Prostate gland (tissue), 2 donors: ENCODE measurements around the gene CCDC188. TPM values are rescaled to one million over a fixed set of nuclear protein-coding genes. Genes with fewer than 3 reads are reported as not detected.

Source experiments
- DNase-seq: peaks from one replicate; pipeline ENCODE4 v3.0.0-alpha.2; 2019; ENCODE audit warnings: low spot score
- H3K27ac ChIP-seq, 2 donors: fragments of 200-600 bp; sonication (generic); 2 replicates each; pipeline ENCODE4 v1.5.1; 2017 to 2019
- H3K27me3 ChIP-seq: fragments of 200-600 bp; sonication (generic); replicated peaks from 2 replicates; pipeline ENCODE4 v1.5.1; 2019; ENCODE audit not compliant: insufficient read depth
- H3K36me3 ChIP-seq, 2 donors: fragments of 200-600 bp; sonication (generic); 1 replicate in 1 of 2; 2 replicates in 1 of 2; pipeline versions ENCODE4 v1.5.1 to v1.8.1; 2017 to 2019
- H3K4me1 ChIP-seq: fragments of 200-600 bp; sonication (generic); replicated peaks from 2 replicates; pipeline ENCODE4 v1.5.1; 2019
- H3K4me3 ChIP-seq, 2 donors: fragments of 200-600 bp; sonication (generic); 2 replicates each; pipeline ENCODE4 v1.5.1; 2017 to 2019
- H3K9me3 ChIP-seq: fragments of 200-600 bp; sonication (generic); 2 replicates; pipeline ENCODE4 v1.5.1; 2017
- POLR2A ChIP-seq: fragments of 450-650 bp; IDR thresholded peaks from one replicate; pipeline ENCODE4 v1.6.1; 2016; ENCODE audit warnings: antibody characterized with exemption, mild to moderate bottlenecking
- POLR2AphosphoS5 ChIP-seq: sonication (generic); formaldehyde crosslinking; IDR thresholded peaks from one replicate; pipeline ENCODE4 v1.6.1; 2017; ENCODE audit warnings: antibody characterized with exemption
- WGBS: methylation state at CpG from one replicate; pipeline ENCODE4 v1.1.5; 2018; 5-methylcytosine and 5-hydroxymethylcytosine counted together
- intact Hi-C: fragments of 100-400 bp; cut with DNase I; formaldehyde crosslinking; loops from one replicate; pipeline ENCODE4 v1.14.2; 2022
- total RNA-seq, 2 donors: library from RNA; depleted of rRNA; stranded (reverse); fragments of >200 nt; gene quantifications; one replicate each; pipeline ENCODE4 v1.1.0, GENCODE V29; 2016
- TF ChIP-seq, protein P1 (sequence below), 4 experiments: fragments of 200-600 bp in 2 of 4; fragments of 450-650 bp in 2 of 4; sonication (generic) in 2 of 4; IDR thresholded peaks; 1 replicate in 3 of 4; 2 replicates in 1 of 4; pipeline ENCODE4 v1.5.1; 2016 to 2019; ENCODE audit warnings: antibody characterized with exemption in 4 of 4, mild to moderate bottlenecking in 2 of 4, moderate library complexity in 2 of 4

Gene CCDC188
- total RNA-seq, 2 donors from 2014 or later: 1.2 TPM; not detected in 1

DNA sequence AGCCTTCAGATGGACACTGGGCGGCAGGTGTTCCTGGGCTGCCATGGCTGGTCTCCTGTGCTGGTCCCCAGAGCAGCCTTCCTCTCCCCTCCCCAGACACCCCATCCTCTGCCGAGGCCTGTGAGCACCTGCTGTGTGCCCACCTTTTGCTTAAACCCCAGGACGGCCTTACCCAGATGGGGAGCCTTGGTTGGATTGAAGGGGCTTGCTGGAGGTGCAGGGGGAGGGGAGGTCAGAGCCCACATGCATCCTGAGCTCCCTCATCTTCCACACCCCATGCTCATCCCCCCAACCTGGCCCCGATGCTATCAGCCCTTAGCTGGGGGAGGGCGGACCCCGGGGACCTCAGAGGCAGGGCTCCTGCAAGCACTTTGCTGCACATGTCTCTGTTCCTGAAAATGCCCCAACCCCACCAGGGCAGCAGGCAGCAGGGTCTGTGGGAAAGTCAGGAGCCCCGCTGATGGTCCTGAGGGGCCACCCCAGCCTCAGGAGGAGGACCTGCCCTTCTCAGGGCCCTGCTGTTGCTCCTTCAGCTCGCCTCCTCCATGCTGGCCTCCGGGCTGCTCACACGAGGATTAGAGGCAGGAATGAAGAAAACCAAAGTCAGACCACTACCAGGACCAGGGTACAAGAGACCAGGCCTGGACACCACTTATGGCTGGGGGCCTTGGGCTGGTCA lies 41.6 kb upstream of the CCDC188 start:
- Histone ChIP-seq H3K4me3 (no peak overlapping the region), H3K9me3 (no peaks in the 10 kb centered on the region), H3K36me3 (no peaks in the 10 kb centered on the region), H3K27me3 (no peaks in the 10 kb centered on the region), H3K4me1 (no peaks in the 10 kb centered on the region), H3K27ac (no peak overlapping the region)
- DNase-seq: no peak
- WGBS: 91% methylated on average over 10 of the region's 10 CpGs
- TF ChIP-seq, protein P1, sequence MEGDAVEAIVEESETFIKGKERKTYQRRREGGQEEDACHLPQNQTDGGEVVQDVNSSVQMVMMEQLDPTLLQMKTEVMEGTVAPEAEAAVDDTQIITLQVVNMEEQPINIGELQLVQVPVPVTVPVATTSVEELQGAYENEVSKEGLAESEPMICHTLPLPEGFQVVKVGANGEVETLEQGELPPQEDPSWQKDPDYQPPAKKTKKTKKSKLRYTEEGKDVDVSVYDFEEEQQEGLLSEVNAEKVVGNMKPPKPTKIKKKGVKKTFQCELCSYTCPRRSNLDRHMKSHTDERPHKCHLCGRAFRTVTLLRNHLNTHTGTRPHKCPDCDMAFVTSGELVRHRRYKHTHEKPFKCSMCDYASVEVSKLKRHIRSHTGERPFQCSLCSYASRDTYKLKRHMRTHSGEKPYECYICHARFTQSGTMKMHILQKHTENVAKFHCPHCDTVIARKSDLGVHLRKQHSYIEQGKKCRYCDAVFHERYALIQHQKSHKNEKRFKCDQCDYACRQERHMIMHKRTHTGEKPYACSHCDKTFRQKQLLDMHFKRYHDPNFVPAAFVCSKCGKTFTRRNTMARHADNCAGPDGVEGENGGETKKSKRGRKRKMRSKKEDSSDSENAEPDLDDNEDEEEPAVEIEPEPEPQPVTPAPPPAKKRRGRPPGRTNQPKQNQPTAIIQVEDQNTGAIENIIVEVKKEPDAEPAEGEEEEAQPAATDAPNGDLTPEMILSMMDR (IDR thresholded peaks at IDR 0.05): no peak
- no peak for TF ChIP-seq POLR2AphosphoS5
- TF ChIP-seq POLR2A: no peak
- intact Hi-C loops: no loop called here

DNA sequence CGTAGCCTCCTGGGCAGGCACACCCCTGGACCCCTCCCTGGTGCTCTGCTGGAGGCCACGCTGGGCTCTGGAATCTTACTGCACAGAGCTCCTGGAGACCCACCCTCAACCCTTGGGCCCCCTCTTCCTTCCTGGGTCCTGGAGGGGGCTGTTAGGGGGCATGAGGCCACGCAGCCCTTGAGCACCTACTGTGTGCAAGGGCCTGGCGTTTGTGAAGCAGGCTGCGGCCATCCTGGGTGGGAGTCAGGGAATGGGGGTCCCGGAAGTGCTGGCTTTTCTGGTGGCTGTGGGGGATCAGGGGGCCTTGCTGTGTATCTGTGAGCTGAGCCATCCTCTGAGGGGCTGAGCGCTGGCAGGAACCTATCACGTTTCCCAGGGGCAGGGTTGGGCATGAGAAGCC lies 40.9 kb upstream of the CCDC188 start:
- H3K27me3 ChIP-seq: no peaks in the 10 kb centered on the region
- 84% methylated on average over 8 of the region's 8 CpGs for WGBS
- H3K4me3 ChIP-seq: no peak overlapping the region
- no peak for DNase-seq
- H3K9me3 ChIP-seq: no peaks in the 10 kb centered on the region
- H3K4me1 ChIP-seq: no peaks in the 10 kb centered on the region
- intact Hi-C loops: no loop called here
- no peaks in the 10 kb centered on the region for H3K36me3 ChIP-seq
- no peak for TF ChIP-seq POLR2AphosphoS5
- TF ChIP-seq POLR2A: no peak
- TF ChIP-seq, protein P1 (IDR thresholded peaks at IDR 0.05): no peak
- no peak overlapping the region for H3K27ac ChIP-seq

DNA sequence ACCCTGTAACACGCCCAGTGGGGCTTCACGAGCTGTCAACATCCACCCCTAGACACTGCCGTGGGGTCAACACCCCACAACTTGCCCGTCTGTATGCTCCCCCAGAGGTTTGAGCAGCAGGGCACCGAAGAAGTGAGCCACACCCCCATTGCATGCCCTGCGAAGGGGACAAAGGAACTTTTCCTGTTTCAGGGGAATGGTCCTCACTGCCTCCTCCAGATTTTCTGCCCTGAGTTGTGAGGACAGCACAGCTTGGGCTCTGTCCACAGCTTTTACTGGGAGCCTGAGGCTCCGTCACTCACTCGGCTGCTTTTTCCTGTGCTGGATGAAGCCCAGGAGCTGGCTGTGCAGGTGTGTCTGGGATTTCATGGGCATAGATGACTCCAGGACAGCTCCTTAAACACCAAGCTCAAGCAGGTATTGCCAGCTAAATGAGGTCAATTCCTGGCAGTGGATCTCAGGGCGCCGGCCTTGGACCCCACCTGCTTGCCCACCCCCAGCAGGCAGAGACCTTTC lies 40.2 kb upstream of the CCDC188 start:
- Histone ChIP-seq H3K4me1 (no peaks in the 10 kb centered on the region), H3K36me3 (no peaks in the 10 kb centered on the region), H3K27me3 (no peaks in the 10 kb centered on the region), H3K9me3 (no peaks in the 10 kb centered on the region), H3K4me3 (no peak overlapping the region), H3K27ac (no peak overlapping the region)
- peak; percentile 45 for DNase-seq
- intact Hi-C loops: no loop called here
- TF ChIP-seq POLR2AphosphoS5: no peak
- TF ChIP-seq, protein P1 (IDR thresholded peaks at IDR 0.05): no peak
- TF ChIP-seq POLR2A: no peak
- WGBS: 46% methylated on average over 10 of the region's 10 CpGs

DNA sequence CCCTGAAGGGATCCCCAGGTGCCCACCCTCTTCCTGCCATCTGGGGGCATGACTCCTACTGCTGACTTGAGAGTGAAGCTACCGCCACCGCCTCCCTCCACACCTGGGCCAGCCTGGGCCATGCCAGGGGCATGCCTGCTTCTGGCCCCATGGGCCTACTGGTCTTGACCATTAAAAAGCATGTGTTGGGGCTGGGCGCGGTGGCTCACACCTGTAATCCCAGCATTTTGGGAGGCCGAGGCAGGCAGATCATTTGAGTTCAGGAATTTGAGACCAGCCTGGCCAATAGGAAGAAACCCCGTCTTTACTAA lies 37.7 kb upstream of the CCDC188 start:
- H3K4me1 ChIP-seq: no peaks in the 10 kb centered on the region
- H3K4me3 ChIP-seq: no peak overlapping the region
- 100% methylated on average over 5 of the region's 6 CpGs for WGBS
- H3K27ac ChIP-seq: no peak overlapping the region
- intact Hi-C loops: no loop called here
- H3K36me3 ChIP-seq: no peaks in the 10 kb centered on the region
- H3K9me3 ChIP-seq: no peaks in the 10 kb centered on the region
- H3K27me3 ChIP-seq: no peaks in the 10 kb centered on the region
- DNase-seq: no peak
- TF ChIP-seq, protein P1 (IDR thresholded peaks at IDR 0.05): no peak
- TF ChIP-seq POLR2AphosphoS5 (no peak), POLR2A (no peak)
